ENCODE results near the gene RPS6KA1. TPM values are rescaled to one million over a fixed set of nuclear protein-coding genes. Genes with fewer than 3 reads are reported as not detected.

RPS6KA1 gene
- 100 to 1,000 TPM in 4 of 6 donors, 10 to 100 TPM in 2; 91.1 to 161 (median 120) TPM for total RNA-seq

- H3K27me3 ChIP-seq: no peaks in the 10 kb centered on the region
- peaks cover 32 to 62% (median 48%) of the 10 kb centered on the region in 4 donors for H3K4me1 ChIP-seq
- DNase-seq (peak; percentile 84 to 95), ATAC-seq (ENCODE audit: low FRiP score in 2 of 2) (peak; percentile 56 to 80)
- peak within 1 kb of the TSS; percentile 88 to 97 (median 90) for H3K27ac ChIP-seq
- H3K4me3 ChIP-seq: peak within 1 kb of the TSS; percentile 46 to 97 (median 90)
- no peaks in the 10 kb centered on the region for H3K9me3 ChIP-seq
- TF ChIP-seq POLR2AphosphoS5 (IDR thresholded peaks at IDR 0.05) (peak in 1 of 2 donors; percentile 54), EP300 (IDR thresholded peaks at IDR 0.05) (no peak), CTCF (IDR thresholded peaks at IDR 0.05) (peak in 3 of 6 experiments; percentile 23 to 47 (median 33)), POLR2A (IDR thresholded peaks at IDR 0.05) (peak in 3 of 4 donors; percentile 57 to 89 (median 84))
- H3K36me3 ChIP-seq: no peaks in the 10 kb centered on the region
- WGBS, 2 donors: 4 to 13% methylated on average over 3 to 13 of the region's 86 CpGs
These were observed at the start of gene RPS6KA1 for GRCh38 chr1:26529655-26530409. Gene RPS6KA1 (plus strand): TSS chr1:26529761. CDS start chr1:26529921, 160 bp downstream.

GRCh38 chr1:26482921-26483320 is 46.6 kb upstream of the RPS6KA1 start:
- Histone ChIP-seq H3K27ac (no peak overlapping the region), H3K36me3 (peaks cover 0 to 19% (median 9%) of the 10 kb centered on the region in 4 donors), H3K9me3 (no peaks in the 10 kb centered on the region), H3K27me3 (no peaks in the 10 kb centered on the region), H3K4me1 (peaks cover 0 to 7% (median 0%) of the 10 kb centered on the region in 4 donors), H3K4me3 (no peak overlapping the region)
- WGBS, 2 donors: 86 to 94% methylated on average over 2 of the region's 2 CpGs
- TF ChIP-seq CTCF (IDR thresholded peaks at IDR 0.05) (no peak), POLR2AphosphoS5 (IDR thresholded peaks at IDR 0.05) (no peak), EP300 (IDR thresholded peaks at IDR 0.05) (no peak), POLR2A (IDR thresholded peaks at IDR 0.05) (no peak)
- no peak for ATAC-seq (ENCODE audit: low FRiP score in 2 of 2)
- no peak for DNase-seq

GRCh38 chr1:26483980-26484379 is 45.6 kb upstream of the RPS6KA1 start:
- peaks cover 0 to 7% (median 0%) of the 10 kb centered on the region in 4 donors for H3K4me1 ChIP-seq
- TF ChIP-seq POLR2A (IDR thresholded peaks at IDR 0.05) (no peak), POLR2AphosphoS5 (IDR thresholded peaks at IDR 0.05) (no peak), EP300 (IDR thresholded peaks at IDR 0.05) (no peak), CTCF (IDR thresholded peaks at IDR 0.05) (no peak)
- no peaks in the 10 kb centered on the region for H3K27me3 ChIP-seq
- no peaks in the 10 kb centered on the region for H3K9me3 ChIP-seq
- DNase-seq: no peak
- no peak overlapping the region for H3K4me3 ChIP-seq
- H3K36me3 ChIP-seq: peaks cover 0 to 10% (median 7%) of the 10 kb centered on the region in 4 donors
- 71 to 77% methylated on average over 2 of the region's 2 CpGs for WGBS, 2 donors
- ATAC-seq (ENCODE audit: low FRiP score in 2 of 2): no peak
- no peak overlapping the region for H3K27ac ChIP-seq

- Histone ChIP-seq H3K36me3 (no peaks in the 10 kb centered on the region), H3K9me3 (no peaks in the 10 kb centered on the region), H3K27me3 (no peaks in the 10 kb centered on the region), H3K4me1 (no peaks in the 10 kb centered on the region), H3K4me3 (no peak overlapping the region), H3K27ac (no peak overlapping the region)
- DNase-seq: no peak
- no peak for ATAC-seq (ENCODE audit: low FRiP score in 2 of 2)
- TF ChIP-seq EP300 (IDR thresholded peaks at IDR 0.05) (no peak), POLR2AphosphoS5 (IDR thresholded peaks at IDR 0.05) (no peak), CTCF (IDR thresholded peaks at IDR 0.05) (no peak), POLR2A (IDR thresholded peaks at IDR 0.05) (no peak)
- 79 to 89% methylated on average over 4 of the region's 4 CpGs for WGBS, 2 donors
These were observed 39.4 kb upstream of the RPS6KA1 start for GRCh38 chr1:26490155-26490554.

Data from upper lobe of left lung (tissue), 6 donors.